Fibroblast of skin of back (primary cell): ENCODE results near the gene MSANTD2.

ENCODE experiments used
- DNase-seq: peaks from one replicate; pipeline ENCODE4 v3.0.0-alpha.2; 2013

Gene MSANTD2

GRCh38 chr11:124752471-124753102, 47.6 kb downstream of the MSANTD2 start:
- no peak for DNase-seq

DNA sequence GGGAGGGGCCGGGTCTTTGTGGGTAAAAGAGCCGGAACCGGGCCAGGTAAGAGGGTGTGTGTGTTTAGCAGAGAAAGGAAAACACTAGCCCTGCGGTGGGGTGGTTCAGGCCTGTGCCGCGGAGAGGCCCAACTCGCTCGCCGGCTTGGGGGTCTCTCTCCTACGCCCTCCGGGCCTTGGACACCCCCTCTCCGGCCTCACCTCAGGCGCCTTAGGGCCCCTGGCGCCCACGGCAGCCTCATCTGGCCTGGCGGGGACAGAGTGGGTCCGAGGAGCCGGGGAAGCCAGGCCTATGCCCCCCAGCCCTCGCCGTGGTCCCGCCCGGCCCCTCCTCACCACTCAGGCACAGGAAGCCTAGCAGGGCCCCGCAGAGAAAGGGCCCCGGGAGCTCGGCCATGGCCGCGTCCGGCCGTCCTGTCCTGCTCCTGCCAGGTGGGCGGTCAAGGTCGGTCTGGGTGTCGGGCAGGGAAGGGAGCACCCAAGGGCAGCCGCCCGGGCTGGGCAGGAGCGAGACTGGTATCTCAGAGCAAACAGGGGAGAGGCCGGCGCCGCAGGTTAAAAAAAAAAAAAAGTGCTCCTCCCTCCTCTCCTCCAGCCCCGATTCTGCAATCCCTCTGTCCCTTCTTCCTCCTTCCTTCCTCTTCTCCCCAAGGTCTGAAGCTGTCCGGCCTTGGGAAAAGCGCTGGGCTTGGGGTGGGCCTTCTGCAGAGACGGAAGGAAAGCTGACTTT, 48.3 kb downstream of the MSANTD2 start, which contains the start of gene VSIG2:
Gene VSIG2 (minus strand): TSS at position 515 of the 730 bp plus-strand sequence. CDS start 118 bp downstream, at position 397.
- no peak for DNase-seq

GRCh38 chr11:124751391-124751740, 48.8 kb downstream of the MSANTD2 start:
- DNase-seq, result no peak

DNA sequence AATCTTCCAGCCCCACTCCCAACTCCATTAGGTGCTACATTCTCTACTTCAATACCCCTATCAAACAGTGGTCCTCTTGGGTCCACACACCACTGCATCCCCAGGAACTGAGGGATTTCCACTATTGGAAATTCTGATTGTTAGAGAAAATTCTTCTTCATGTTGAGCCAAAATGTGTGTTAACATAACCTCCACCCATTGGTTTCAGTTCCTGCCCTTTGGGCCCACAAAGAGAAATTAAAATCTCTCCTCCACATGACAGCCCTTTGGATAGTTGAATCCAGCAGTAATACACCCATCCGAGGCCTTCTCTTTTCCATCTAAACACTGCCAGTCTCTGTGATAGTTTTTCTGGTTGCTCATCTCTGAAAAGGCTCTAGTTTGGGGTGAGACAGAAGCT, 50.3 kb downstream of the MSANTD2 start:
- DNase-seq, result no peak

DNA sequence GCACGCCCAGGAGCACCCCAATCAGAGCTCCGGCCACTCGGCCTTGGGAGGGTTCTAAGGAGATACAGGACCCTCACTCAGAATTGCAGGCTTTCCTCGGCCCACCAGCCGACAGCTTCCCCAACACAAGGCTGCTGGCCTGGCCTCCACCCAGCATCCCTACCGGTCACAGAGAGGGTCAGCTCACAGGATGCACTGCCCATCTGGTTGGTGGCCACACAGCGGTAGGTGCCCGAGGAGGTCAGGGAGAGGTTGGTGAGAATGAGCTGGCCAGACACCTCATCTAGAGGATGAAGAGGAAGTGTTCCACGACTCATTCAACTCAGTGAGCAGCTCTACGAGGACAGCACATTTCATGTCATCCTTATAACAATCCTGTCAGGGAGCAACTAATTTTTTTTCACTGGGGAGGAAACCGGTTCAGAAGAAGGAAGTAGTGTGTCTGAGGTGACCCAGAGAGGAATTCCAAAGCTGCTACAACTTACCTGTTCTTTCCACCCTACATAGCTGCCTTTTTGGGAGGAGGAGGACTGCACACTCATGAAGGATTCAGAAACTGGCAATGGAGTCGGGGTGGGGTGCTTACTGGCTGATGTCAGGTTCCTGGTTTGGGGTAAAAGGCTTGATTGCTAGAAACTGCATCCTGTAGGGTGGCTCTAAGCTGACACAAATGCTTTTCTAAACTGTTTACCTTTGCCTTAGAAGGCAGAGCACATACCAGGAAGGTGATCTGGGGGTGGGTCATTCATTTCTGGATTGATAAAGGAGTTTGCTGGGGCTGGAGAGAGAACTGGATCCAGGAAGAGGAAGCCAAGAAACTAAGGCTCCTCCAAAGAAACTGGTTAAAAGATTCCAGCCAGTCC, 51.5 kb downstream of the MSANTD2 start:
- DNase-seq, result peak; percentile 7

GRCh38 chr11:124748100-124748418, 52.1 kb downstream of the MSANTD2 start:
- DNase-seq, result no peak

- DNase-seq, result no peak
These were observed 52.7 kb downstream of the MSANTD2 start for GRCh38 chr11:124747406-124748099.

GRCh38 chr11:124746621-124747243, 53.5 kb downstream of the MSANTD2 start:
- peak; percentile 48 for DNase-seq

GRCh38 chr11:124745835-124746620, 54.2 kb downstream of the MSANTD2 start:
- DNase-seq, result no peak

GRCh38 chr11:124745270-124745834, 54.9 kb downstream of the MSANTD2 start:
- no peak for DNase-seq

DNA sequence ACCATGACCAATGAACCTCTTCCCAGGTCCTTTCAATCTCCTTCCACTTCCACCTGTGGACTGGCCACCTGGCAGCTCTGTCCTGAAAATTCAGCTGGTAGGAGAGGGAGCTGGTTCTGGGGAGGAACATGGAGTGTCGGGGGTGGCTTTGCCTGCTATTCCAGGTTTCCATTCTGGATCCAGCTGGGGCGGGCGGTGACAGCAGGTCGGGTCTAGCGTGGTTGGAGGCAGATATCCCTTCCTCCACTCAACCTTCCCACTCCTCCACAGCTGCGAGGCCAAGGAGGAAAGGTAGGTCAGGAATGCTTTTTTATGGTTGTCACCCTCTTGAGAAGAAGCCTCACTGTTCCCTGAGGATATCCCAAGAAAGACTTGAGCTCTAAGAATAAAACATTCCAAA, 57.2 kb downstream of the MSANTD2 start:
- no peak for DNase-seq

- no peak for DNase-seq
These were observed 57.7 kb downstream of the MSANTD2 start for GRCh38 chr11:124742555-124742954.

DNA sequence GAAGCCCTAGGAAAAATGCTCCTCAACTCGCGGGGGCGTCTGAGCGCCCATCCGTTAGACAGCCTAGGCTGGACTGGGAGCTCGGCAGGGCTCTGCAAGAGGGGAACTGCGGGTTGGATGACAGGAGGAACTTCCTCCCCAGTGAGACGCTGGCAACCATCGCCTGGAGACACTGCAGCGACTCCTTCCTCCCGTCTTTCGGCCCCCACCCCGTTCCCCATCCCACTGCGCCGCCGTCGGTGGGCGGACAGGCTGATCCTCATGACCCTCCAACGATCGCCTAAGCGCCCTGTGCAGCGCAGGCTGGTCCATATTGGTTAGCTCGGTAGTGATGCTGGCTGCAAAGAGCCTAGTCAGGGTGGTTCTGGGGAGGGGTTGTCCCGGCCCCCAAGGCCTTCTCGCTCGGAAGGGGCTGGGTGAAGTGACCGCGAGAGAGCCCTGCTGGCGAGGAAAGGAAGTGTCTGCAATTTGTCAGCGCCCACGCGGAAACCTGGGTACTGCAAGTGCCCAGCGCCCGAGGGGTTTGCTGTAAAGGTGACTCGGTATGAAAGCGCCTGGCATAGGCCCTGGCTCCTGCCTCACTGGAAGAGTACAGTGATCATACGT, 59.8 kb downstream of the MSANTD2 start:
- DNase-seq, result peak; percentile 16

DNA sequence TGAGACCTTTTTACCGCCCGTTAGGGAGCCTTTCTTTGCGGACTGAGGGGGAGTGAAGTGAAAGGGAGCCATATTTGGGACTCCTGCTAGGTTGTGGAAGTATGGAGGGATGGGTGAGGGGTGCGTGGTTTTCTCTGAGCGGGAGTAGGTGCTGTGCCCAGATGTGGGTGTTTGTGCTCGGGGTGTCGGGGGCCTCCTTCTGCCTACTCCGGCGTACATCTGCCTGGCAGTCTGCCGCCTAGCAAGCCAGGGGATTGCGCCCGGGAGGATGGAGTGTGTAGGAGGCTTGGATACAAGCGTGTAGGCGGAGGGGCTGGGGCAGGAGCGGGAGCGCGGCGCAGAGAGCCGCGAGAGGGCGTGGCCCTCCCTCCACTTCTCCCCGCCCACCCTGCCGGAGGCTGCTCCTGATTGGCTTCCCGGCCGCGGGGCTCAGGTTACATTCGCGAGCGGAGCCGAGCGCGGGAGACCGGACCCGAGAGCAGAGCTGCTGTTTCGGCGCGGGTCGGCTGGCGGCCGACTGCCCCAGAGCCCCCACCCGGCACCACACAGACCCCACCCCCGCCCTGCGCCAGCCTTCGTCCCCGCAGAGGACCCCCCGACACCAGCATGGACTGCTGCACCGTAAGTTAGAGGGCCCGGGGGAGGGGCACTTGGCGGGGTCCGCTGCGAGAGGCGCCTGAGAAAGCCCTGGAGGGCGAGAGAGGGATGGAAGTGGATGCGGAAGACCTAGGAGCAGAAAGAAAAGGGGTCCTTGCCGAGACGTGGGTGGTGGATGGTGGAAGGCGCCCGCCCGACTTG, 60.5 kb downstream of the MSANTD2 start, which contains the start of gene NRGN:
Gene NRGN (plus strand): TSS at position 464 of the 798 bp plus-strand sequence. CDS start 143 bp downstream, at position 607.
- peak; percentile 89 for DNase-seq

DNA sequence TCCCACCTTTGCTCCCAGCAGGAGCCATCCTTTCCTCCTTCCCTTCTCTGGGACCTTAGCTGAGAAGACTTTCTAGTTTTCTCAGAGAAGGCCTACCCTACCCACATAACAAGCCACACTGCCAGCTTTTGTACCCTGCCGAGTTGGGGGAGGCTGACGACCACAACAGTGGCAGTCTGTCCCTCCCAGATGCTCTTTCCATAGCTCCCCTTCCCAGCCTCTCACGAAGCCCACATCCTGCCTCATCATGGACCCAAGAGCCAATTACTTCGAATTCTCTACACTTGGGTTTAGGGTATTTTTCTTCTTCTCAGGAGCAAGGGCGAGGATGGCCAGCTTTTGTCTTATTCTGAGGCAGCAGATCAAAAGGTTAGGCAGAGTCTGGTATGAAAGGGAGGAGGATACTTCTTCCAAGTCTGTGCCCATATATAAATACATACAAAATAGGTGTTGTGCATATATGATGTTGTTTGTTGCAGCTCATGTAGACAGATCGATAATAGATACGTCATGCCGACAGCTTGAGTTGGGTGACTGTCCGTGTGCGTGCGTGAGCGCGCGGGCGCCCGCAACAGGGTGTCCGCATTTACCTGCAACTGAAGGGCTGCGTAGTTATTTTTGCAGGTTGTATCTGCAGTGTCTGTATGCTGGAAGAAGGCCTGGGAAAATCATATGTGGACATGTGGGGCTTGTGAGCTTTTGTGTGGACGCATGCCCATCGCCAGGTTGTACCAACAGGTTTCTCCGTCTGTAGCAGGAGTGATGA, 61.3 kb downstream of the MSANTD2 start:
- DNase-seq, result no peak

DNA sequence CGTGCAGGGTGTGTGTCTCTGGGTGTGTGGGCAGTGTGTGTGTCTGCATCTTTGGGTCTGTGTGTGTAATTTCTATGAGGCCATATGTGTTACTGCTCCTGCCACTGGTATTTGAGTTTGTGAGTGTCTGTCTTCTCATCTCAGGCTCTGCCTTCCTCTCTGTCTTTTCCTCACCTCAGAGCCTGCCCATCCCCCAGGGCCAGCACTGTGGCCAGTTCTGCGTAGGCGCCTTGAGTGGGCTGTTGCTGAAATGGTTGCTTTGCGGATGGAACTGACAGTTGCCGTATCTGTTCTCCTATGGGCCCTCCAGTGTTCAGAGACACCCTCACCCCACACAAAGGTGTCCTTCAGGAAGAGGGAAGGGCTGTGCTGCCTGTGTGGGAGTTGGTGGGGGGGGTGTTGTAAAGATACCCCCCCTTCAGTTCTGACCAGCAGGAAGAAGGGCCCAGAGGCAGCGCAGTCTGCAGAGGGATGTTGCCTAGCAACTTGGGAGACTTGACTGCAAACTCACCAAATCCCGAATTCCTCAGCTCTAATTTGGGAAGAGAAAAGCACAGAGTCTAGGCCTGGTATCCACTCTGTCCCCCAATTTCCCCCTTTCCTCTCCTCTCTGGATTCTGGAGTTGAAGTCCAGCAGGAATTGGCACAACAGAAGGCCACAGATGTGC, 62.4 kb downstream of the MSANTD2 start:
- no peak for DNase-seq

- no peak for DNase-seq
These were observed 63.5 kb downstream of the MSANTD2 start for GRCh38 chr11:124736736-124737135.

- no peak for DNase-seq
These were observed 68.0 kb downstream of the MSANTD2 start for GRCh38 chr11:124732230-124732629.
